HEK293 (cell line): Measurements from ENCODE around the gene PIK3C2G.

Experiments
- CTCF ChIA-PET: fragments of 350-600 bp; formaldehyde crosslinking; extraction: SDS; loops from one replicate; lab custom pipeline; 2021; ENCODE audit warnings: antibody characterized with exemption; lab: Yijun Ruan, JAX
- POLR2A ChIA-PET: fragments of 300-600 bp; formaldehyde crosslinking; extraction: SDS; loops from one replicate; lab custom pipeline; 2020; ENCODE audit warnings: antibody characterized with exemption, inconsistent platforms; lab: Yijun Ruan, JAX
- H3K27ac ChIP-seq: fragments of 200-500 bp; sonication (Bioruptor generic); 2 replicates; pipeline ENCODE4 v1.5.1; 2014; ENCODE audit warnings: low read depth, low read length, control low read depth, inconsistent platforms; ENCODE audit errors: extremely low read depth
- H3K36me3 ChIP-seq, 2 experiments: fragments of 200-500 bp in 1 of 2; sonication (Bioruptor generic) in 1 of 2; 1 replicate in 1 of 2; 2 replicates in 1 of 2; pipeline ENCODE4 v1.5.1; 2014 to 2017; ENCODE audit warnings: inconsistent platforms in 2 of 2, low read length in 2 of 2; ENCODE audit not compliant: control insufficient read depth in 2 of 2, insufficient read depth in 1 of 2
- H3K4me1 ChIP-seq: fragments of 200-500 bp; sonication (Bioruptor generic); 2 replicates; pipeline ENCODE4 v1.5.1; 2014; ENCODE audit warnings: mild to moderate bottlenecking, low read length, inconsistent platforms; ENCODE audit not compliant: control insufficient read depth, insufficient read depth
- H3K4me3 ChIP-seq: 2 replicates; pipeline ENCODE4 v1.5.1; 2011; ENCODE audit warnings: low read depth, mild to moderate bottlenecking, control low read depth, low read length, moderate library complexity
- H3K9me3 ChIP-seq: fragments of 200-500 bp; sonication (Bioruptor generic); 2 replicates; pipeline ENCODE4 v1.5.1; 2014; ENCODE audit warnings: low read depth, low read length, inconsistent platforms; ENCODE audit not compliant: control insufficient read depth, insufficient read depth
- BCL11B ChIP-seq: fragments of 450-650 bp; formaldehyde crosslinking; IDR thresholded peaks from 2 replicates; pipeline ENCODE4 v1.5.1; 2016; ENCODE audit warnings: low read depth, missing biosample characterization, missing genetic modification characterization
- BCL6B ChIP-seq: fragments of 450-650 bp; formaldehyde crosslinking; IDR thresholded peaks from 2 replicates; pipeline ENCODE4 v1.5.1; 2017; ENCODE audit warnings: missing biosample characterization, missing genetic modification characterization
- ELK4 ChIP-seq: IDR thresholded peaks from 2 replicates; pipeline ENCODE4 v1.6.1; 2011; ENCODE audit warnings: mild to moderate bottlenecking, low read depth, low read length, borderline replicate concordance
- GLI4 ChIP-seq: fragments of 450-650 bp; formaldehyde crosslinking; IDR thresholded peaks from 2 replicates; pipeline ENCODE4 v1.5.1; 2016; ENCODE audit warnings: missing biosample characterization, missing genetic modification characterization
- GLIS2 ChIP-seq: fragments of 450-650 bp; formaldehyde crosslinking; IDR thresholded peaks from 2 replicates; pipeline ENCODE4 v1.5.1; 2016; ENCODE audit warnings: missing biosample characterization, missing genetic modification characterization
- HOXA7 ChIP-seq: sonication (generic); formaldehyde crosslinking; IDR thresholded peaks from 2 replicates; pipeline ENCODE4 v1.8.1; 2022; ENCODE audit warnings: missing genetic modification reagents, borderline replicate concordance
- HOXC10 ChIP-seq: sonication (generic); formaldehyde crosslinking; IDR thresholded peaks from 2 replicates; pipeline ENCODE4 v1.8.1; 2023; ENCODE audit warnings: mild to moderate bottlenecking, missing genetic modification reagents
- PRDM10 ChIP-seq: fragments of 450-650 bp; formaldehyde crosslinking; IDR thresholded peaks from 2 replicates; pipeline ENCODE4 v1.5.1; 2016; ENCODE audit warnings: missing biosample characterization, missing genetic modification characterization
- SETDB1 ChIP-seq: IDR thresholded peaks from one replicate; pipeline ENCODE4 v1.6.1; 2017; ENCODE audit warnings: mild to moderate bottlenecking, low read length, moderate library complexity, mixed read lengths; ENCODE audit not compliant: insufficient read length
- TCF7L2 ChIP-seq: IDR thresholded peaks from 2 replicates; pipeline ENCODE4 v1.6.1; 2011; ENCODE audit warnings: low read depth, mild to moderate bottlenecking, inconsistent platforms, low read length, moderate library complexity, borderline replicate concordance
- TRIM28 ChIP-seq: IDR thresholded peaks from 2 replicates; pipeline ENCODE4 v1.6.1; 2011; ENCODE audit warnings: low read length, control low read depth, borderline replicate concordance
- ZFHX2 ChIP-seq: fragments of 450-650 bp; formaldehyde crosslinking; conservative IDR thresholded peaks from 2 replicates; pipeline ENCODE4 v1.5.1; 2016; ENCODE audit warnings: missing biosample characterization, missing genetic modification characterization
- ZIC2 ChIP-seq: fragments of 450-650 bp; formaldehyde crosslinking; IDR thresholded peaks from 2 replicates; pipeline ENCODE4 v1.5.1; 2016; ENCODE audit warnings: missing biosample characterization, missing genetic modification characterization
- ZNF10 ChIP-seq: fragments of 450-650 bp; formaldehyde crosslinking; IDR thresholded peaks from 2 replicates; pipeline ENCODE4 v1.5.1; 2017; ENCODE audit warnings: missing biosample characterization, missing genetic modification characterization
- ZNF175 ChIP-seq: fragments of 450-650 bp; formaldehyde crosslinking; IDR thresholded peaks from 2 replicates; pipeline ENCODE4 v1.5.1; 2016; ENCODE audit warnings: missing biosample characterization, missing genetic modification characterization
- ZNF18 ChIP-seq: fragments of 450-650 bp; formaldehyde crosslinking; IDR thresholded peaks from 2 replicates; pipeline ENCODE4 v1.5.1; 2016; ENCODE audit warnings: missing biosample characterization, missing genetic modification characterization
- ZNF211 ChIP-seq: fragments of 450-650 bp; formaldehyde crosslinking; IDR thresholded peaks from 2 replicates; pipeline ENCODE4 v1.5.1; 2016; ENCODE audit warnings: low read depth, missing biosample characterization, missing genetic modification characterization
- ZNF214 ChIP-seq: fragments of 450-650 bp; formaldehyde crosslinking; IDR thresholded peaks from 2 replicates; pipeline ENCODE4 v1.5.1; 2017; ENCODE audit warnings: missing biosample characterization, mild to moderate bottlenecking, missing genetic modification characterization, borderline replicate concordance
- ZNF223 ChIP-seq: fragments of 450-650 bp; formaldehyde crosslinking; IDR thresholded peaks from 2 replicates; pipeline ENCODE4 v1.5.1; 2016; ENCODE audit warnings: missing biosample characterization, missing genetic modification characterization
- ZNF292 ChIP-seq: fragments of 450-650 bp; formaldehyde crosslinking; IDR thresholded peaks from 2 replicates; pipeline ENCODE4 v1.5.1; 2016; ENCODE audit warnings: low read depth, missing biosample characterization, missing genetic modification characterization, borderline replicate concordance
- ZNF335 ChIP-seq: fragments of 450-650 bp; formaldehyde crosslinking; conservative IDR thresholded peaks from 2 replicates; pipeline ENCODE4 v1.5.1; 2016; ENCODE audit warnings: missing biosample characterization, missing genetic modification characterization
- ZNF596 ChIP-seq: fragments of 450-650 bp; IDR thresholded peaks from 2 replicates; pipeline ENCODE4 v1.5.0; 2018; ENCODE audit warnings: missing biosample characterization, mild to moderate bottlenecking, missing genetic modification characterization, moderate library complexity
- ZNF639 ChIP-seq: fragments of 450-650 bp; formaldehyde crosslinking; IDR thresholded peaks from 2 replicates; pipeline ENCODE4 v1.5.1; 2016; ENCODE audit warnings: missing biosample characterization, missing genetic modification characterization
- ZNF664 ChIP-seq: fragments of 450-650 bp; formaldehyde crosslinking; IDR thresholded peaks from 2 replicates; pipeline ENCODE4 v1.5.1; 2016; ENCODE audit warnings: missing biosample characterization, missing genetic modification characterization

The PIK3C2G gene

GRCh38 chr12:18581232-18581962 lies 320.1 kb downstream of the PIK3C2G start:
- H3K4me1 ChIP-seq, result no peaks in the 10 kb centered on the region
- no peak overlapping the region for H3K4me3 ChIP-seq
- CTCF ChIA-PET, result no interaction called here
- TF ChIP-seq ELK4, result no peak
- no peak for TF ChIP-seq ZNF335 (tag by site-specific recombination)
- TF ChIP-seq ZNF596 (tag by site-specific recombination), result no peak
- TF ChIP-seq ZNF292 (tag by site-specific recombination), result no peak
- no peak for TF ChIP-seq ZNF10 (tag by site-specific recombination)
- no peak for TF ChIP-seq ZIC2
- no peak for TF ChIP-seq ZNF639 (tag by site-specific recombination)
- no peak for TF ChIP-seq ZNF664 (tag by site-specific recombination)
- no peak for TF ChIP-seq ZNF214
- no peak for TF ChIP-seq BCL11B (tag by site-specific recombination)
- no peak for TF ChIP-seq GLI4 (tag by site-specific recombination)
- no peak for TF ChIP-seq ZNF223 (tag by site-specific recombination)
- TF ChIP-seq HOXC10, result no peak
- no peak for TF ChIP-seq ZFHX2
- no peak for TF ChIP-seq HOXA7
- TF ChIP-seq PRDM10 (tag by site-specific recombination), result no peak
- no peak for TF ChIP-seq GLIS2 (tag by site-specific recombination)
- no peak for TF ChIP-seq ZNF211 (tag by site-specific recombination)
- no peak for TF ChIP-seq BCL6B (tag by site-specific recombination)
- H3K9me3 ChIP-seq, result no peaks in the 10 kb centered on the region
- H3K36me3 ChIP-seq, result no peaks in the 10 kb centered on the region
- POLR2A ChIA-PET, result no interaction called here
- H3K27ac ChIP-seq, result no peak overlapping the region

- Histone ChIP-seq H3K4me3 (no peak overlapping the region), H3K4me1 (no peaks in the 10 kb centered on the region), H3K36me3 (no peaks in the 10 kb centered on the region), H3K27ac (no peak overlapping the region), H3K9me3 (no peaks in the 10 kb centered on the region)
- ChIA-PET CTCF (interaction anchor here (0.6 kb wide), 2 partner anchors 213 to 364 kb away, joined by 3 read pairs; no protein-coding TSS in a partner anchor), POLR2A (no interaction called here)
- TF ChIP-seq ZNF175 (tag by site-specific recombination), result no peak
- no peak for TF ChIP-seq ZNF18 (tag by site-specific recombination)
- TF ChIP-seq SETDB1, result peak; percentile 74
- peak; percentile 96 for TF ChIP-seq TRIM28
- no peak for TF ChIP-seq TCF7L2
These were observed 322.3 kb downstream of the PIK3C2G start for GRCh38 chr12:18583655-18584054.
